HG03520 (cell line): Measurements from ENCODE around the gene TMEM179B.
"Not testable (repeated sequence)": the region's sequence is repeated elsewhere in the genome, so short reads cannot be mapped to it uniquely, and the experiment has no call there.

Experiments
- ATAC-seq: cut with Tn5 transposase; IDR thresholded peaks from one replicate; pipeline ENCODE4 v1.9.1; 2021; ENCODE audit warnings: mild to moderate bottlenecking, moderate library complexity; ENCODE audit not compliant: unreplicated experiment

Gene TMEM179B

GRCh38 chr11:62788991-62789390 is 1.8 kb downstream of the TMEM179B start:
- ATAC-seq: no peak

GRCh38 chr11:62789576-62789975 is 2.4 kb downstream of the TMEM179B start:
- ATAC-seq: no peak

- peak; percentile 43 for ATAC-seq
Observed at GRCh38 chr11:62791501-62792201, 4.4 kb downstream of the TMEM179B start, which contains the start of gene TMEM223. Gene TMEM223, minus strand, starts transcription at chr11:62792006. Its CDS starts 12 bp downstream, at chr11:62791994.

GRCh38 chr11:62792202-62792575 is 5.0 kb downstream of the TMEM179B start:
- ATAC-seq: peak; percentile 2

GRCh38 chr11:62794201-62794775 is 7.1 kb downstream of the TMEM179B start:
- ATAC-seq: no peak

- no peak for ATAC-seq
Observed at GRCh38 chr11:62796281-62796680, 9.1 kb downstream of the TMEM179B start.

GRCh38 chr11:62799486-62799885 is 12.3 kb downstream of the TMEM179B start:
- ATAC-seq: no peak

GRCh38 chr11:62801071-62801470 is 13.9 kb downstream of the TMEM179B start:
- no peak for ATAC-seq

GRCh38 chr11:62804310-62805075 is 17.3 kb downstream of the TMEM179B start:
- no peak for ATAC-seq

- ATAC-seq: peak; percentile 71
Observed at GRCh38 chr11:62805076-62805892, 18.1 kb downstream of the TMEM179B start, which contains the start of gene NXF1. Gene NXF1, minus strand, starts transcription at chr11:62805440. Its CDS starts 84 bp downstream, at chr11:62805356.

GRCh38 chr11:62805961-62806441 is 18.8 kb downstream of the TMEM179B start:
- no peak for ATAC-seq

- no peak for ATAC-seq
Observed at GRCh38 chr11:62806611-62807121, 19.5 kb downstream of the TMEM179B start.

- no peak for ATAC-seq
Observed at GRCh38 chr11:62810748-62811147, 23.5 kb downstream of the TMEM179B start.

GRCh38 chr11:62811659-62812058 is 24.5 kb downstream of the TMEM179B start:
- no peak for ATAC-seq

- no peak for ATAC-seq
Observed at GRCh38 chr11:62816557-62816956, 29.4 kb downstream of the TMEM179B start.

- ATAC-seq: no peak
Observed at GRCh38 chr11:62817129-62817528, 29.9 kb downstream of the TMEM179B start.

GRCh38 chr11:62823677-62824076 is 36.5 kb downstream of the TMEM179B start:
- ATAC-seq: no peak

GRCh38 chr11:62828130-62828529 is 40.9 kb downstream of the TMEM179B start:
- not testable (repeated sequence) for ATAC-seq

- ATAC-seq: no peak
Observed at GRCh38 chr11:62830904-62831519, 43.8 kb downstream of the TMEM179B start.
